CD4-positive, alpha-beta T cell (primary cell): ENCODE data around the gene F9. TPM values are rescaled to one million over a fixed set of nuclear protein-coding genes. Genes with fewer than 3 reads are reported as not detected.

Experiments
- ATAC-seq: fragments of 200-7000 bp; cut with Tn5 transposase; one replicate; pipeline ENCODE4 v1.10.0; 2022; ENCODE audit warnings: mild to moderate bottlenecking; ENCODE audit not compliant: poor library complexity
- CTCF ChIA-PET: fragments of 350-600 bp; sonication (Branson Sonifier 250); formaldehyde crosslinking; loops from one replicate; lab custom pipeline; 2021; ENCODE audit warnings: antibody characterized with exemption, inconsistent platforms; lab: Charles Lee
- POLR2A ChIA-PET: fragments of 350-600 bp; sonication (Branson Sonifier 250); formaldehyde crosslinking; loops from one replicate; lab custom pipeline; 2021; ENCODE audit warnings: antibody characterized with exemption, inconsistent platforms; lab: Charles Lee
- DNase-seq, 14 experiments: peaks; one replicate each; pipeline ENCODE4 v3.0.0-alpha.2; 2013 to 2020; ENCODE audit warnings: mixed read lengths in 2 of 14
- H3K27ac ChIP-seq, 2 donors: one replicate each; pipeline versions ENCODE4 v1.5.1 to v1.7.0; 2013; ENCODE audit warnings: low read length in 2 of 2, low read depth in 1 of 2, mild to moderate bottlenecking in 1 of 2
- H3K27me3 ChIP-seq, 2 experiments: 1 replicate in 1 of 2; 2 replicates in 1 of 2; pipeline versions ENCODE4 v1.6.1 to v1.7.0; 2013; ENCODE audit warnings: low read length in 2 of 2, control low read depth in 1 of 2, mild to moderate bottlenecking in 1 of 2, moderate library complexity in 1 of 2; ENCODE audit not compliant: insufficient read depth in 2 of 2, control insufficient read depth in 1 of 2
- H3K36me3 ChIP-seq: one replicate; pipeline ENCODE4 v1.6.1; 2013; ENCODE audit warnings: low read length, control low read depth; ENCODE audit not compliant: insufficient read depth
- H3K4me1 ChIP-seq: one replicate; pipeline ENCODE4 v1.6.1; 2013; ENCODE audit warnings: low read length, control low read depth; ENCODE audit not compliant: insufficient read depth
- H3K4me3 ChIP-seq: one replicate; pipeline ENCODE4 v1.5.1; 2013; ENCODE audit warnings: mild to moderate bottlenecking, low read length, moderate library complexity
- H3K9me3 ChIP-seq, 2 experiments: 1 replicate in 1 of 2; 2 replicates in 1 of 2; pipeline versions ENCODE4 v1.6.1 to v1.7.0; 2013; ENCODE audit warnings: low read length in 2 of 2, mild to moderate bottlenecking in 2 of 2, control low read depth in 1 of 2, moderate library complexity in 1 of 2; ENCODE audit not compliant: control insufficient read depth in 1 of 2, insufficient read depth in 1 of 2
- H3K27ac Mint-ChIP-seq: one replicate; pipeline ENCODE4 v1.8.0; 2020; ENCODE audit warnings: mixed read lengths
- H3K27me3 Mint-ChIP-seq: one replicate; pipeline ENCODE4 v1.8.0; 2021; ENCODE audit warnings: mixed read lengths
- H3K36me3 Mint-ChIP-seq: one replicate; pipeline ENCODE4 v1.8.0; 2021; ENCODE audit warnings: low read depth, mixed read lengths
- H3K4me1 Mint-ChIP-seq: one replicate; pipeline ENCODE4 v1.8.0; 2021; ENCODE audit warnings: low read depth, mixed read lengths
- H3K4me3 Mint-ChIP-seq: one replicate; pipeline ENCODE4 v1.8.0; 2020; ENCODE audit warnings: mild to moderate bottlenecking, mixed read lengths
- H3K9me3 Mint-ChIP-seq: one replicate; pipeline ENCODE4 v1.8.0; 2020; ENCODE audit warnings: mixed read lengths
- CTCF ChIP-seq: fragments of 200-600 bp; IDR thresholded peaks from one replicate; pipeline ENCODE4 v1.8.0; 2022; ENCODE audit warnings: antibody characterized with exemption, mild to moderate bottlenecking
- intact Hi-C, 2 experiments: fragments of 100-400 bp; cut with DNase I in 1 of 2; cut with micrococcal nuclease in 1 of 2; formaldehyde crosslinking; loops; one replicate each; pipeline versions ENCODE4 v1.15.1 to v1.9.0; 2023 to 2025; cut with DNase I, micrococcal nuclease
- total RNA-seq, 174 experiments: library from RNA in 2 of 174; stranded (reverse) in 2 of 174; gene quantifications; one replicate each; pipeline ENCODE4 v1.2.3 and lab custom pipeline; 2021 to 2026

F9 gene
- total RNA-seq, 2 experiments from 2014 or later = not detected

GRCh38 chrX:139538907-139539790 lies 8.6 kb downstream of the F9 start:
- TF ChIP-seq CTCF = no peak
- POLR2A ChIA-PET = no interaction called here
- Mint-ChIP-seq H3K4me1 (no peaks in the 10 kb centered on the region), H3K27ac (no peak overlapping the region), H3K27me3 (no peaks in the 10 kb centered on the region), H3K4me3 (no peak overlapping the region), H3K9me3 (no peaks in the 10 kb centered on the region), H3K36me3 (no peaks in the 10 kb centered on the region)
- DNase-seq = no peak
- no peaks in the 10 kb centered on the region for H3K36me3 ChIP-seq
- H3K27ac ChIP-seq = no peak overlapping the region
- intact Hi-C loops = no loop called here
- no peaks in the 10 kb centered on the region for H3K4me1 ChIP-seq
- no peak for ATAC-seq
- H3K4me3 ChIP-seq = no peak overlapping the region
- no peaks in the 10 kb centered on the region for H3K9me3 ChIP-seq
- CTCF ChIA-PET = no interaction called here
- no peaks in the 10 kb centered on the region for H3K27me3 ChIP-seq

GRCh38 chrX:139542652-139543051 lies 12.1 kb downstream of the F9 start:
- TF ChIP-seq CTCF = no peak
- H3K27me3 Mint-ChIP-seq = no peaks in the 10 kb centered on the region
- H3K4me1 Mint-ChIP-seq = no peaks in the 10 kb centered on the region
- H3K27ac ChIP-seq = no peak overlapping the region
- H3K27me3 ChIP-seq = no peaks in the 10 kb centered on the region
- DNase-seq (no peak), ATAC-seq (no peak)
- H3K36me3 Mint-ChIP-seq = no peaks in the 10 kb centered on the region
- H3K36me3 ChIP-seq = no peaks in the 10 kb centered on the region
- H3K9me3 ChIP-seq = no peaks in the 10 kb centered on the region
- intact Hi-C loops = no loop called here
- POLR2A ChIA-PET = no interaction called here
- no peak overlapping the region for H3K4me3 ChIP-seq
- CTCF ChIA-PET = no interaction called here
- H3K27ac Mint-ChIP-seq = no peak overlapping the region
- H3K9me3 Mint-ChIP-seq = no peaks in the 10 kb centered on the region
- no peaks in the 10 kb centered on the region for H3K4me1 ChIP-seq
- H3K4me3 Mint-ChIP-seq = no peak overlapping the region

DNA sequence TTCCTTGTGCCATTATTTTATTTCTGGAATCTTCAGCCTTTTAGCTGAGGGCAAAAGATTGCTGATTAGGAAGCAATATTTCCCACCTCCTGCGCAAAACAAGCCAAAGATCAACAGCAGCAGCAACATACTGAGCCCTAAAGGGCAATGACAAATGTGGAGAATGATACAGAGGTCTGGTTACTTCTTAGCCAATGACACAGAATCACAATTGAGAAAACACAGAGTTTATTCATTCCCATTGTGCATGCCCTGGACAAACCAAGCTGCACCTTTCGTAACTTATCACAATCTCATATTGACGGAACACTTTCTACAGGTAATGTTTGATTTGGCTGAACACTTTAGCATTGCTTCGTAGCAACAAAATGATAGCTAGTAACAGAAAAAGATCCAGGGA lies 13.4 kb downstream of the F9 start:
- no peak overlapping the region for H3K4me3 Mint-ChIP-seq
- no peaks in the 10 kb centered on the region for H3K36me3 Mint-ChIP-seq
- Histone ChIP-seq H3K27me3 (no peaks in the 10 kb centered on the region), H3K9me3 (no peaks in the 10 kb centered on the region), H3K4me1 (no peaks in the 10 kb centered on the region), H3K36me3 (no peaks in the 10 kb centered on the region), H3K27ac (no peak overlapping the region), H3K4me3 (no peak overlapping the region)
- H3K27me3 Mint-ChIP-seq = no peaks in the 10 kb centered on the region
- intact Hi-C loops = no loop called here
- DNase-seq (no peak), ATAC-seq (no peak)
- ChIA-PET POLR2A (no interaction called here), CTCF (no interaction called here)
- TF ChIP-seq CTCF = no peak
- H3K9me3 Mint-ChIP-seq = no peaks in the 10 kb centered on the region
- H3K27ac Mint-ChIP-seq = no peak overlapping the region
- no peaks in the 10 kb centered on the region for H3K4me1 Mint-ChIP-seq
